ENCODE data around the gene EYS.

EYS gene

GRCh38 chr6:64831680-64832079, 875.3 kb downstream of the EYS start:
- Histone ChIP-seq H3K36me3 (ENCODE audit: insufficient read depth, low read length) (no peaks in the 10 kb centered on the region), H3K4me3 (ENCODE audit: low read depth, low read length) (no peak overlapping the region), H3K79me2 (ENCODE audit: control insufficient read depth, insufficient read depth, low read length, unreplicated experiment) (no peaks in the 10 kb centered on the region), H3K27ac (ENCODE audit: low read depth, low read length) (no peak overlapping the region), H3K27me3 (ENCODE audit: insufficient read depth, low read length) (0 out of 2 replicates have a peak, but pooled peaks cover 4% of the 10 kb centered on the region), H3K4me1 (ENCODE audit: control insufficient read depth, insufficient read depth, low read length, unreplicated experiment) (peaks cover 8% of the 10 kb centered on the region), H2AFZ (ENCODE audit: low read length, unreplicated experiment) (no peak overlapping the region)

- no peaks in the 10 kb centered on the region for H3K36me3 ChIP-seq (ENCODE audit: insufficient read depth, low read length)
- H3K4me3 ChIP-seq (ENCODE audit: low read depth, low read length): no peak overlapping the region
- no peaks in the 10 kb centered on the region for H3K79me2 ChIP-seq (ENCODE audit: control insufficient read depth, insufficient read depth, low read length, unreplicated experiment)
- peaks cover 3% of the 10 kb centered on the region for H3K27me3 ChIP-seq (ENCODE audit: insufficient read depth, low read length)
- no peak overlapping the region for H2AFZ ChIP-seq (ENCODE audit: low read length, unreplicated experiment)
- H3K27ac ChIP-seq (ENCODE audit: low read depth, low read length): no peak overlapping the region
- no peaks in the 10 kb centered on the region for H3K4me1 ChIP-seq (ENCODE audit: control insufficient read depth, insufficient read depth, low read length, unreplicated experiment)
These were observed 889.5 kb downstream of the EYS start for GRCh38 chr6:64817525-64817924.

- Histone ChIP-seq H3K36me3 (ENCODE audit: insufficient read depth, low read length) (no peaks in the 10 kb centered on the region), H3K79me2 (ENCODE audit: control insufficient read depth, insufficient read depth, low read length, unreplicated experiment) (no peaks in the 10 kb centered on the region), H3K4me1 (ENCODE audit: control insufficient read depth, insufficient read depth, low read length, unreplicated experiment) (no peaks in the 10 kb centered on the region), H3K27me3 (ENCODE audit: insufficient read depth, low read length) (no peaks in the 10 kb centered on the region; the same call in 1 of the 2 replicates), H3K4me3 (ENCODE audit: low read depth, low read length) (no peak overlapping the region), H3K27ac (ENCODE audit: low read depth, low read length) (no peak overlapping the region), H2AFZ (ENCODE audit: low read length, unreplicated experiment) (no peak overlapping the region)
These were observed 891.3 kb downstream of the EYS start for GRCh38 chr6:64815718-64816117.

- Histone ChIP-seq H3K27ac (ENCODE audit: low read depth, low read length) (no peak overlapping the region), H3K36me3 (ENCODE audit: insufficient read depth, low read length) (no peaks in the 10 kb centered on the region), H3K4me1 (ENCODE audit: control insufficient read depth, insufficient read depth, low read length, unreplicated experiment) (no peaks in the 10 kb centered on the region)
These were observed 894.9 kb downstream of the EYS start for GRCh38 chr6:64812138-64812537.

GRCh38 chr6:64811119-64811518, 895.9 kb downstream of the EYS start:
- H3K27me3 ChIP-seq (ENCODE audit: insufficient read depth, low read length): no peaks in the 10 kb centered on the region; the same call in 1 of the 2 replicates
- no peaks in the 10 kb centered on the region for H3K4me1 ChIP-seq (ENCODE audit: control insufficient read depth, insufficient read depth, low read length, unreplicated experiment)
- H3K27ac ChIP-seq (ENCODE audit: low read depth, low read length): no peak overlapping the region
- no peaks in the 10 kb centered on the region for H3K79me2 ChIP-seq (ENCODE audit: control insufficient read depth, insufficient read depth, low read length, unreplicated experiment)
- no peaks in the 10 kb centered on the region for H3K36me3 ChIP-seq (ENCODE audit: insufficient read depth, low read length)
- no peak overlapping the region for H3K4me3 ChIP-seq (ENCODE audit: low read depth, low read length)
- H2AFZ ChIP-seq (ENCODE audit: low read length, unreplicated experiment): no peak overlapping the region

More at GRCh38 chr6:64812138-64812537, 894.9 kb downstream of the EYS start:
- Histone ChIP-seq H2AFZ (ENCODE audit: low read length, unreplicated experiment) (no peak overlapping the region), H3K4me3 (ENCODE audit: low read depth, low read length) (no peak overlapping the region), H3K79me2 (ENCODE audit: control insufficient read depth, insufficient read depth, low read length, unreplicated experiment) (no peaks in the 10 kb centered on the region), H3K27me3 (ENCODE audit: insufficient read depth, low read length) (no peaks in the 10 kb centered on the region; the same call in 1 of the 2 replicates)

- H3K27ac ChIP-seq (ENCODE audit: low read depth, low read length): no peak overlapping the region
- H3K36me3 ChIP-seq (ENCODE audit: insufficient read depth, low read length): no peaks in the 10 kb centered on the region
- H3K27me3 ChIP-seq (ENCODE audit: insufficient read depth, low read length): no peaks in the 10 kb centered on the region
- no peak overlapping the region for H2AFZ ChIP-seq (ENCODE audit: low read length, unreplicated experiment)
- no peaks in the 10 kb centered on the region for H3K4me1 ChIP-seq (ENCODE audit: control insufficient read depth, insufficient read depth, low read length, unreplicated experiment)
- H3K79me2 ChIP-seq (ENCODE audit: control insufficient read depth, insufficient read depth, low read length, unreplicated experiment): no peaks in the 10 kb centered on the region
- no peak overlapping the region for H3K4me3 ChIP-seq (ENCODE audit: low read depth, low read length)
These were observed 899.2 kb downstream of the EYS start for GRCh38 chr6:64807785-64808184.

- Histone ChIP-seq H3K27me3 (ENCODE audit: insufficient read depth, low read length) (no peaks in the 10 kb centered on the region), H3K27ac (ENCODE audit: low read depth, low read length) (no peak overlapping the region), H3K36me3 (ENCODE audit: insufficient read depth, low read length) (no peaks in the 10 kb centered on the region), H3K4me1 (ENCODE audit: control insufficient read depth, insufficient read depth, low read length, unreplicated experiment) (no peaks in the 10 kb centered on the region), H3K79me2 (ENCODE audit: control insufficient read depth, insufficient read depth, low read length, unreplicated experiment) (no peaks in the 10 kb centered on the region), H2AFZ (ENCODE audit: low read length, unreplicated experiment) (no peak overlapping the region), H3K4me3 (ENCODE audit: low read depth, low read length) (no peak overlapping the region)
These were observed 903.4 kb downstream of the EYS start for GRCh38 chr6:64803470-64804166.

GRCh38 chr6:64792534-64792933, 914.5 kb downstream of the EYS start:
- H3K27ac ChIP-seq (ENCODE audit: low read depth, low read length): no peak overlapping the region
- H3K27me3 ChIP-seq (ENCODE audit: insufficient read depth, low read length): peaks cover 27% of the 10 kb centered on the region; the same call in 1 of the 2 replicates
- H3K79me2 ChIP-seq (ENCODE audit: control insufficient read depth, insufficient read depth, low read length, unreplicated experiment): no peaks in the 10 kb centered on the region
- H3K36me3 ChIP-seq (ENCODE audit: insufficient read depth, low read length): no peaks in the 10 kb centered on the region
- no peak overlapping the region for H2AFZ ChIP-seq (ENCODE audit: low read length, unreplicated experiment)
- no peak overlapping the region for H3K4me3 ChIP-seq (ENCODE audit: low read depth, low read length)
- no peaks in the 10 kb centered on the region for H3K4me1 ChIP-seq (ENCODE audit: control insufficient read depth, insufficient read depth, low read length, unreplicated experiment)

GRCh38 chr6:64789476-64789875, 917.5 kb downstream of the EYS start:
- H3K79me2 ChIP-seq (ENCODE audit: control insufficient read depth, insufficient read depth, low read length, unreplicated experiment): no peaks in the 10 kb centered on the region
- H3K4me1 ChIP-seq (ENCODE audit: control insufficient read depth, insufficient read depth, low read length, unreplicated experiment): no peaks in the 10 kb centered on the region
- no peaks in the 10 kb centered on the region for H3K36me3 ChIP-seq (ENCODE audit: insufficient read depth, low read length)
- H3K27me3 ChIP-seq (ENCODE audit: insufficient read depth, low read length): peaks cover 7% of the 10 kb centered on the region; the same call in 1 of the 2 replicates
- no peak overlapping the region for H3K4me3 ChIP-seq (ENCODE audit: low read depth, low read length)
- H3K27ac ChIP-seq (ENCODE audit: low read depth, low read length): no peak overlapping the region
- H2AFZ ChIP-seq (ENCODE audit: low read length, unreplicated experiment): no peak overlapping the region

- Histone ChIP-seq H3K4me3 (ENCODE audit: low read depth, low read length) (no peak overlapping the region), H3K4me1 (ENCODE audit: control insufficient read depth, insufficient read depth, low read length, unreplicated experiment) (no peaks in the 10 kb centered on the region), H3K27me3 (ENCODE audit: insufficient read depth, low read length) (no peaks in the 10 kb centered on the region), H3K27ac (ENCODE audit: low read depth, low read length) (no peak overlapping the region), H3K36me3 (ENCODE audit: insufficient read depth, low read length) (no peaks in the 10 kb centered on the region), H2AFZ (ENCODE audit: low read length, unreplicated experiment) (no peak overlapping the region), H3K79me2 (ENCODE audit: control insufficient read depth, insufficient read depth, low read length, unreplicated experiment) (no peaks in the 10 kb centered on the region)
These were observed 920.3 kb downstream of the EYS start for GRCh38 chr6:64786736-64787135.

GRCh38 chr6:64782877-64783276, 924.1 kb downstream of the EYS start:
- no peaks in the 10 kb centered on the region for H3K4me1 ChIP-seq (ENCODE audit: control insufficient read depth, insufficient read depth, low read length, unreplicated experiment)
- H3K27me3 ChIP-seq (ENCODE audit: insufficient read depth, low read length): 0 out of 2 replicates have a peak, but pooled peaks cover 4% of the 10 kb centered on the region
- no peaks in the 10 kb centered on the region for H3K79me2 ChIP-seq (ENCODE audit: control insufficient read depth, insufficient read depth, low read length, unreplicated experiment)
- H3K36me3 ChIP-seq (ENCODE audit: insufficient read depth, low read length): no peaks in the 10 kb centered on the region
- H3K4me3 ChIP-seq (ENCODE audit: low read depth, low read length): no peak overlapping the region
- no peak overlapping the region for H2AFZ ChIP-seq (ENCODE audit: low read length, unreplicated experiment)
- H3K27ac ChIP-seq (ENCODE audit: low read depth, low read length): no peak overlapping the region
